Tibial nerve (tissue), 4 donors: ENCODE measurements around the gene SNX9.

Experiments
- EP300 ChIP-seq, 2 donors: sonication (generic); formaldehyde crosslinking; IDR thresholded peaks; one replicate each; pipeline ENCODE4 v1.6.1; 2017; ENCODE audit warnings: antibody characterized with exemption in 2 of 2, mild to moderate bottlenecking in 1 of 2
- POLR2A ChIP-seq, 2 donors: fragments of 450-650 bp; IDR thresholded peaks; one replicate each; pipeline ENCODE4 v1.6.1; 2017; ENCODE audit warnings: antibody characterized with exemption in 2 of 2, mild to moderate bottlenecking in 2 of 2, moderate library complexity in 2 of 2
- TF ChIP-seq, protein P1 (sequence below), 5 experiments: fragments of 200-600 bp in 3 of 5; fragments of 450-650 bp in 2 of 5; sonication (generic) in 3 of 5; IDR thresholded peaks; one replicate each; pipeline ENCODE4 v1.5.1; 2016 to 2019; ENCODE audit warnings: antibody characterized with exemption in 5 of 5, mild to moderate bottlenecking in 3 of 5, moderate library complexity in 2 of 5

- no peak for TF ChIP-seq EP300 (IDR thresholded peaks at IDR 0.05)
- TF ChIP-seq, protein P1, sequence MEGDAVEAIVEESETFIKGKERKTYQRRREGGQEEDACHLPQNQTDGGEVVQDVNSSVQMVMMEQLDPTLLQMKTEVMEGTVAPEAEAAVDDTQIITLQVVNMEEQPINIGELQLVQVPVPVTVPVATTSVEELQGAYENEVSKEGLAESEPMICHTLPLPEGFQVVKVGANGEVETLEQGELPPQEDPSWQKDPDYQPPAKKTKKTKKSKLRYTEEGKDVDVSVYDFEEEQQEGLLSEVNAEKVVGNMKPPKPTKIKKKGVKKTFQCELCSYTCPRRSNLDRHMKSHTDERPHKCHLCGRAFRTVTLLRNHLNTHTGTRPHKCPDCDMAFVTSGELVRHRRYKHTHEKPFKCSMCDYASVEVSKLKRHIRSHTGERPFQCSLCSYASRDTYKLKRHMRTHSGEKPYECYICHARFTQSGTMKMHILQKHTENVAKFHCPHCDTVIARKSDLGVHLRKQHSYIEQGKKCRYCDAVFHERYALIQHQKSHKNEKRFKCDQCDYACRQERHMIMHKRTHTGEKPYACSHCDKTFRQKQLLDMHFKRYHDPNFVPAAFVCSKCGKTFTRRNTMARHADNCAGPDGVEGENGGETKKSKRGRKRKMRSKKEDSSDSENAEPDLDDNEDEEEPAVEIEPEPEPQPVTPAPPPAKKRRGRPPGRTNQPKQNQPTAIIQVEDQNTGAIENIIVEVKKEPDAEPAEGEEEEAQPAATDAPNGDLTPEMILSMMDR (IDR thresholded peaks at IDR 0.05) = no peak
- TF ChIP-seq POLR2A (IDR thresholded peaks at IDR 0.05) = no peak
Measured at GRCh38 chr6:157831424-157832249, 8.6 kb downstream of the SNX9 start.
